AG04449 (cell line): ENCODE measurements around the gene TMEM51.
"Not testable (repeated sequence)": the region's sequence is repeated elsewhere in the genome, so short reads cannot be mapped to it uniquely, and the experiment has no call there.

Experiments
- CTCF ChIA-PET: fragments of 350-600 bp; formaldehyde crosslinking; extraction: SDS; loops from one replicate; lab custom pipeline; 2021; ENCODE audit warnings: antibody characterized with exemption; lab: Yijun Ruan, JAX
- POLR2A ChIA-PET: fragments of 400-600, 350-600 bp; formaldehyde crosslinking; extraction: SDS; loops from one replicate; lab custom pipeline; 2020; ENCODE audit warnings: antibody characterized with exemption, inconsistent platforms; lab: Yijun Ruan, JAX
- DNase-seq: peaks from one replicate; pipeline ENCODE4 v3.0.0-alpha.2; 2010; ENCODE audit warnings: low read depth, low spot score
- H3K4me3 ChIP-seq: 2 replicates; pipeline ENCODE4 v1.5.1; 2011; ENCODE audit warnings: low read depth, mild to moderate bottlenecking, control low read depth, low read length
- TF ChIP-seq, protein P1 (sequence below): IDR thresholded peaks from one replicate; pipeline ENCODE4 v1.5.1; 2011; ENCODE audit warnings: mild to moderate bottlenecking, moderate library complexity, low read length, control low read depth, inconsistent platforms; ENCODE audit not compliant: insufficient read depth; ENCODE audit errors: missing control alignments

TMEM51 gene

DNA sequence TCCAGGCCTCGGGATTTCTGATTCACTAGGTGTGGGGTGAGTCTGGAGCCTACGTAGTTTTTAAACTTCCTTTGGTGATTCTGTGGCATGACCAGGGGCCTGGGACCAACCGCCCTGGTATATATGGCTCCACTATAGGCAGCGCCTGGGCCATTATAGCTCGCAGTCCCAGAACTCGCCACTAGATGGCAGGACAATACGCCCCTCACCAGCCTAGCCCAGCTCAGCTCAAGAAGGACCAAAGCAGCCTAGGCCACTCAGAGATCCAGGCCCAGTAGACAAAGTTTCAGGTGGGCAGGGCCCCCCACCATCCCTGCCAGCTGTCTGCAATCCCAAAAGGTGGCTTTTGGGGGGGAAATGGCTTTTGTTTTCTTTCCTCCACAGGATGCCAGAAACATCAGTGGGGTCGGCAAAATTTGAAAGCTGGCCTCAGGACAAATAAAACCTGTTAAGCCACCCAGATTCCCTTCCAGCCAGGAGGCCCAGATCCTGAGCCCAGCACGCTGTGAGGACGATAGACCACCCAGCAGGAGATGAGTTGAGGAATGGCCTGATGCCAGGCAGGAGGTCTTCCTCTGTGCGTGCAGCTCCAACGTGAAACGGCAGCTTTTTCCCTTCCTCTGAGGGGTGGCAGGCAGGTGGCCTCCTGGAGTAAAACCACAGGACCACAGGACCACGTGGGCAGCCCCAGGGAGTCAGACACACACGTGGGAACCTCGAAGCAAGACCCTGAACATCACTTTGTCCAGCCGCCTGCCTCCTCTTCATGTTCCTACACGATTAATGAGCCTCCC lies 24.8 kb upstream of the TMEM51 start:
- ChIA-PET CTCF (interaction anchor here (0.7 to 10.4 kb wide), 45 partner anchors 9 to 661 kb away, joined by 3 to 251 read pairs (median 5); partner anchors contain the start of gene TMEM51), POLR2A (no interaction called here)
- DNase-seq: no peak

GRCh38 chr1:15129944-15130343 lies 23.6 kb upstream of the TMEM51 start:
- no peak for DNase-seq
- CTCF ChIA-PET: interaction anchor here (1.0 to 10.4 kb wide), 18 partner anchors 8 to 301 kb away, joined by 3 to 251 read pairs (median 11); partner anchors contain the start of gene TMEM51
- TF ChIP-seq, protein P1, sequence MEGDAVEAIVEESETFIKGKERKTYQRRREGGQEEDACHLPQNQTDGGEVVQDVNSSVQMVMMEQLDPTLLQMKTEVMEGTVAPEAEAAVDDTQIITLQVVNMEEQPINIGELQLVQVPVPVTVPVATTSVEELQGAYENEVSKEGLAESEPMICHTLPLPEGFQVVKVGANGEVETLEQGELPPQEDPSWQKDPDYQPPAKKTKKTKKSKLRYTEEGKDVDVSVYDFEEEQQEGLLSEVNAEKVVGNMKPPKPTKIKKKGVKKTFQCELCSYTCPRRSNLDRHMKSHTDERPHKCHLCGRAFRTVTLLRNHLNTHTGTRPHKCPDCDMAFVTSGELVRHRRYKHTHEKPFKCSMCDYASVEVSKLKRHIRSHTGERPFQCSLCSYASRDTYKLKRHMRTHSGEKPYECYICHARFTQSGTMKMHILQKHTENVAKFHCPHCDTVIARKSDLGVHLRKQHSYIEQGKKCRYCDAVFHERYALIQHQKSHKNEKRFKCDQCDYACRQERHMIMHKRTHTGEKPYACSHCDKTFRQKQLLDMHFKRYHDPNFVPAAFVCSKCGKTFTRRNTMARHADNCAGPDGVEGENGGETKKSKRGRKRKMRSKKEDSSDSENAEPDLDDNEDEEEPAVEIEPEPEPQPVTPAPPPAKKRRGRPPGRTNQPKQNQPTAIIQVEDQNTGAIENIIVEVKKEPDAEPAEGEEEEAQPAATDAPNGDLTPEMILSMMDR: no peak
- POLR2A ChIA-PET: no interaction called here
- no peak overlapping the region for H3K4me3 ChIP-seq

More for the DNA sequence above, 24.8 kb upstream of the TMEM51 start:
- TF ChIP-seq, protein P1: peak; percentile 91
- H3K4me3 ChIP-seq: no peak overlapping the region

DNA sequence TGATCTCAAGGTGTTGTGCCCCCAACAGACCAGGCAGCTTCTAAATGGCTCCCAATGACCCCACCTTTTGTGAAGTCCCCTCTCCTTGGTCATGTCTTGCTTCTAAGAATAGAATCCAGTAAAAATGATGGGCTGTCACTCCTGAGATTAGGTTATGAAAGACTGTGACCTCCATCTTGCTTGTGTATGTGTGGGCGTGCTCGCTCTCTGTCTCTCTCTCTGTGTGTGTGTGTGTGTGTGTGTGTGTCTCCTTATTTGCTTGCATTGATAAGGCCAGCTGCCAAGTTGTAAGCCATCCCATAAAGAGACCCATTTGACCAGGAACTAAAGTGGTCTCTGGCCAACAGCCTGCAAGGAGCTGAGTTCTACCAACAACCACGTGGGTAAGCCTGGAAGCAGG lies 22.9 kb upstream of the TMEM51 start:
- CTCF ChIA-PET: interaction anchor here (0.7 to 10.4 kb wide), 13 partner anchors 7 to 646 kb away, joined by 3 to 251 read pairs (median 18); partner anchors contain the start of gene TMEM51
- no peak overlapping the region for H3K4me3 ChIP-seq
- POLR2A ChIA-PET: no interaction called here
- TF ChIP-seq, protein P1: no peak
- no peak for DNase-seq

DNA sequence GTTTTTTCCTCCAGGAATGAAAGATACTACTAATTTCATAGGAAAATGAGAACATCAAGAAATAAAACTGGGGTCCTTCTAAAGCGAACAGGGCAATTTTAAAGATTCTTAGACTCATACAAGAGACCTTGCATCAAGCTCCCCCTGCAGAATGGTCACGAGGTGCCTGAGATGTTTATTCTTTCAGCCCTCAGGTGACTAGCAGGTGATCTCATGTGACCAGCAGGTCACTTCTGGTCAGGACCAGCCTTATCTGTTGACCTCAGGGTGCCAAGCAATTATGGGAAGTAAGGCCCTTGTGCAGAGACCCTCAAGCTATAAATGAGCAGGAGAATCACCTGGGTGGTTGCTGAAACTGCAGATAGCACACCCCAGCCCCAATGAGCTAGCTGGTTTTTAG lies 20.6 kb upstream of the TMEM51 start:
- ChIA-PET CTCF (interaction anchor here (1.8 to 10.4 kb wide), 3 partner anchors 10 to 172 kb away, joined by 4 to 251 read pairs (median 8); no protein-coding TSS in a partner anchor), POLR2A (no interaction called here)
- DNase-seq: no peak
- TF ChIP-seq, protein P1: no peak
- H3K4me3 ChIP-seq: no peak overlapping the region

DNA sequence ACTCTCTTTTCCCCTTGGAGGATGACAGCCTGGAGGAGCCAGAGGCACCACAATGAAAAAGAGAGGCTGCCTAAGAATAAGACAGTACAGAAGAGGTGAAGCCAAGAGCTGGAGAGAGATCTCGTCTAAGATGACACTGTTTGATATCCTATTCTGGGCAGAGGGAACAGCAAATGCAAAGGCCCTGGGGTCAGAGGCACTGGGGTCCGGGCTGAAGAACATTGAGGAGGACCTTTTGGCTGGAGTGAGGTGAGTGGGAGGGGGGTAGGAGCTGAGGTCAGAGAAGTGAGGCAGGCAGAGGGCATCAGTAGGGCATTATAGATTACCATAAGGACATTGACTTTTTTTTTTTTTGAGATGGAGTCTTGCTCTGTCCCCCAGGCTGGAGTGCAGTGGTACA lies 19.3 kb upstream of the TMEM51 start:
- POLR2A ChIA-PET: no interaction called here

GRCh38 chr1:15135604-15136003 lies 17.9 kb upstream of the TMEM51 start:
- H3K4me3 ChIP-seq, POLR2A ChIA-PET, DNase-seq: not testable (repeated sequence)
- CTCF ChIA-PET: interaction anchor here (10.4 kb wide), 1 partner anchor 137 kb away, joined by 251 read pairs; no protein-coding TSS in a partner anchor

More for the DNA sequence above, 19.3 kb upstream of the TMEM51 start:
- CTCF ChIA-PET: interaction anchor here (1.3 to 10.4 kb wide), 3 partner anchors 17 to 170 kb away, joined by 3 to 251 read pairs (median 8); no protein-coding TSS in a partner anchor
- H3K4me3 ChIP-seq: no peak overlapping the region
- no peak for DNase-seq
- TF ChIP-seq, protein P1: no peak
